ENCODE data around the gene PALLD.
"Not testable (repeated sequence)": the region's sequence is repeated elsewhere in the genome, so short reads cannot be mapped to it uniquely, and the experiment has no call there.

The PALLD gene

GRCh38 chr4:168925789-168926490, 429.1 kb downstream of the PALLD start:
- DNase-seq: no peak

GRCh38 chr4:168928346-168928745, 431.5 kb downstream of the PALLD start:
- no peak for DNase-seq

GRCh38 chr4:168928875-168929274, 432.0 kb downstream of the PALLD start:
- DNase-seq: no peak

- DNase-seq: no peak
Observed at GRCh38 chr4:168930413-168931196, 433.8 kb downstream of the PALLD start.

- no peak for DNase-seq
Observed at GRCh38 chr4:168931215-168931650, 434.4 kb downstream of the PALLD start.

GRCh38 chr4:168932138-168932537, 435.3 kb downstream of the PALLD start:
- no peak for DNase-seq

- DNase-seq: no peak
Observed at GRCh38 chr4:168933423-168933822, 436.6 kb downstream of the PALLD start.

- DNase-seq: not testable (repeated sequence)
Observed at GRCh38 chr4:168937473-168937872, 440.6 kb downstream of the PALLD start.

- no peak for DNase-seq
Observed at GRCh38 chr4:168942985-168943384, 446.1 kb downstream of the PALLD start.

GRCh38 chr4:168945291-168945690, 448.4 kb downstream of the PALLD start:
- DNase-seq: no peak

GRCh38 chr4:168952821-168953246, 456.0 kb downstream of the PALLD start:
- not testable (repeated sequence) for DNase-seq

- no peak for DNase-seq
Observed at GRCh38 chr4:168955674-168956073, 458.8 kb downstream of the PALLD start.

GRCh38 chr4:168960716-168961115, 463.9 kb downstream of the PALLD start:
- DNase-seq: no peak

- DNase-seq: no peak
Observed at GRCh38 chr4:168972596-168972995, 475.7 kb downstream of the PALLD start.

All from activated CD8-positive, alpha-beta memory T cell treated with anti-CD3 and anti-CD28 coated beads, Interleukin-2, amount 50 U/mL, for 4 hours (primary cell).